Psoas muscle (tissue), 8 donors: ENCODE measurements around the gene MMP7. TPM values are rescaled to one million over a fixed set of nuclear protein-coding genes. Genes with fewer than 3 reads are reported as not detected.

Experiments
- ATAC-seq, 4 donors: fragments of 200-7000 bp; cut with Tn5 transposase; one replicate each; pipeline ENCODE4 v1.9.1; 2020; ENCODE audit warnings: moderate library complexity in 3 of 4, mild to moderate bottlenecking in 2 of 4
- DNase-seq, 2 donors: peaks; one replicate each; pipeline ENCODE4 v3.0.0-alpha.2; 2020
- H3K27ac ChIP-seq: fragments of 200-600 bp; one replicate; pipeline ENCODE4 v1.8.0; 2022
- H3K27me3 ChIP-seq, 3 donors: fragments of 200-600 bp in 1 of 3; one replicate each; pipeline versions ENCODE4 v1.6.1 to v1.8.0; 2013 to 2022; ENCODE audit warnings: low read length in 2 of 3, mild to moderate bottlenecking in 2 of 3, moderate library complexity in 1 of 3; ENCODE audit not compliant: insufficient read depth in 3 of 3
- H3K36me3 ChIP-seq, 2 donors: fragments of 200-600 bp in 1 of 2; one replicate each; pipeline versions ENCODE4 v1.6.1 to v1.8.0; 2013 to 2022; ENCODE audit warnings: low read depth in 1 of 2, mild to moderate bottlenecking in 1 of 2, moderate library complexity in 1 of 2; ENCODE audit not compliant: insufficient read depth in 1 of 2
- H3K4me1 ChIP-seq: fragments of 200-600 bp; one replicate; pipeline ENCODE4 v1.8.0; 2022
- H3K4me3 ChIP-seq: fragments of 200-600 bp; one replicate; pipeline ENCODE4 v1.8.0; 2022; ENCODE audit warnings: mild to moderate bottlenecking
- H3K9me3 ChIP-seq: fragments of 200-600 bp; one replicate; pipeline ENCODE4 v1.8.0; 2022
- CTCF ChIP-seq: fragments of 200-600 bp; IDR thresholded peaks from one replicate; pipeline ENCODE4 v1.8.0; 2022; ENCODE audit warnings: antibody characterized with exemption
- WGBS, 3 donors: extraction: QIAGEN DNeasy Blood & Tissue Kit; methylation state at CpG; one replicate each; pipeline versions ENCODE4 v1.1.6 to v1.1.7; 2013; 5-methylcytosine and 5-hydroxymethylcytosine counted together
- intact Hi-C, 2 donors: fragments of 100-400 bp; cut with DNase I; formaldehyde crosslinking; loops; one replicate each; pipeline versions ENCODE4 v1.11.0 to v1.14.2; 2022
- long read RNA-seq, 2 donors: library from polyadenylated mRNA; unstranded; transcript quantifications; one replicate each; pipeline ENCODE4 v2.0.0, GENCODE V29; 2021
- polyA plus RNA-seq, 3 donors: library from polyadenylated mRNA; stranded (reverse); fragments of 200-250 nt; gene quantifications; one replicate each; pipeline ENCODE4 v1.2.3, GENCODE V29; 2013
- total RNA-seq, 4 donors: library from RNA; stranded (reverse); fragmentation: NEBNext Ultra II Directional in 2 of 4; extraction: Animal tissue kit (Norgen Biotek cat#: 25700) in 2 of 4; gene quantifications; one replicate each; pipeline versions ENCODE4 v1.2.1 to v1.2.4, GENCODE V29; 2021 to 2023
- donor health status: healthy with polysubstance abuse.
- donor health status: DM: no; HTN: no; CAD: no; lungs with moderate emphysema.
- donor health status: Bipolar disorder and iron deficiency.
- donor health status: healthy.
- donor health status: DM: yes; HTN: yes; CAD: no.
- donor health status: DM: no; HTN: no; CAD: no.
- donor health status: DM: no; HTN: no; CAD: no.
- donor health status: DM: yes; HTN: yes; CAD: no.

The MMP7 gene
- total RNA-seq (not detected), polyA plus RNA-seq (under 1 TPM in 1 of 3 donors, not detected in 2; 0.31 TPM)
- long read RNA-seq, donor 1: 0 reads
- long read RNA-seq, donor 2: 0 reads

GRCh38 chr11:102530558-102530957 is at the start of gene MMP7:
Gene MMP7 (minus strand): TSS chr11:102530747. CDS start chr11:102530700, 47 bp downstream.
- Histone ChIP-seq H3K36me3 (no peaks in the 10 kb centered on the region), H3K27me3 (peaks cover 0 to 3% (median 2%) of the 10 kb centered on the region in 3 donors), H3K4me1 (no peaks in the 10 kb centered on the region), H3K4me3 (no peak within 1 kb of the TSS), H3K27ac (no peak within 1 kb of the TSS), H3K9me3 (no peaks in the 10 kb centered on the region)
- no peak for DNase-seq
- intact Hi-C loops: no loop called here
- 55 to 64% (median 56%) methylated on average over 8 of the region's 8 CpGs for WGBS, 3 donors
- ATAC-seq: no peak
- TF ChIP-seq CTCF: no peak

GRCh38 chr11:102577723-102578122 is 47.2 kb upstream of the MMP7 start:
- Histone ChIP-seq H3K27ac (no peak overlapping the region), H3K27me3 (no peaks in the 10 kb centered on the region), H3K4me3 (no peak overlapping the region), H3K36me3 (no peaks in the 10 kb centered on the region), H3K4me1 (no peaks in the 10 kb centered on the region), H3K9me3 (no peaks in the 10 kb centered on the region)
- ATAC-seq: no peak
- DNase-seq: no peak
- no peak for TF ChIP-seq CTCF
- WGBS, 3 donors: 53 to 85% (median 72%) methylated on average over 2 of the region's 2 CpGs
- intact Hi-C loops: no loop called here

GRCh38 chr11:102577182-102577581 is 46.6 kb upstream of the MMP7 start:
- H3K27ac ChIP-seq: no peak overlapping the region
- no peak for ATAC-seq
- intact Hi-C loops: no loop called here
- no peak for TF ChIP-seq CTCF
- H3K4me3 ChIP-seq: no peak overlapping the region
- H3K9me3 ChIP-seq: no peaks in the 10 kb centered on the region
- no peaks in the 10 kb centered on the region for H3K27me3 ChIP-seq
- no peaks in the 10 kb centered on the region for H3K4me1 ChIP-seq
- DNase-seq: no peak
- H3K36me3 ChIP-seq: no peaks in the 10 kb centered on the region

GRCh38 chr11:102576350-102576749 is 45.8 kb upstream of the MMP7 start:
- H3K27me3 ChIP-seq: no peaks in the 10 kb centered on the region
- H3K9me3 ChIP-seq: no peaks in the 10 kb centered on the region
- 74 to 80% (median 77%) methylated on average over 3 of the region's 3 CpGs for WGBS, 3 donors
- H3K4me3 ChIP-seq: no peak overlapping the region
- no peaks in the 10 kb centered on the region for H3K4me1 ChIP-seq
- H3K27ac ChIP-seq: no peak overlapping the region
- DNase-seq (no peak), ATAC-seq (no peak)
- H3K36me3 ChIP-seq: no peaks in the 10 kb centered on the region
- TF ChIP-seq CTCF: no peak
- intact Hi-C loops: no loop called here

GRCh38 chr11:102575012-102575411 is 44.5 kb upstream of the MMP7 start:
- no peak overlapping the region for H3K4me3 ChIP-seq
- no peaks in the 10 kb centered on the region for H3K36me3 ChIP-seq
- 82 to 87% (median 82%) methylated on average over 2 of the region's 2 CpGs for WGBS, 3 donors
- intact Hi-C loops: no loop called here
- ATAC-seq: no peak
- H3K27me3 ChIP-seq: no peaks in the 10 kb centered on the region
- H3K4me1 ChIP-seq: no peaks in the 10 kb centered on the region
- no peak for TF ChIP-seq CTCF
- H3K27ac ChIP-seq: no peak overlapping the region
- no peaks in the 10 kb centered on the region for H3K9me3 ChIP-seq
- no peak for DNase-seq
